GM12801 (cell line): ENCODE measurements around the gene KRTAP10-11.

Experiments used
- CTCF ChIP-seq: IDR thresholded peaks from one replicate; pipeline ENCODE4 v1.5.1; 2011; ENCODE audit warnings: control low read depth; ENCODE audit not compliant: insufficient read length; ENCODE audit errors: extremely low read depth

KRTAP10-11 gene

GRCh38 chr21:44603109-44603875 lies 42.9 kb upstream of the KRTAP10-11 start:
- no peak for TF ChIP-seq CTCF

- no peak for TF ChIP-seq CTCF
These were observed 42.3 kb upstream of the KRTAP10-11 start for GRCh38 chr21:44603911-44604310.

- no peak for TF ChIP-seq CTCF
These were observed 39.7 kb upstream of the KRTAP10-11 start for GRCh38 chr21:44606495-44606894.

DNA sequence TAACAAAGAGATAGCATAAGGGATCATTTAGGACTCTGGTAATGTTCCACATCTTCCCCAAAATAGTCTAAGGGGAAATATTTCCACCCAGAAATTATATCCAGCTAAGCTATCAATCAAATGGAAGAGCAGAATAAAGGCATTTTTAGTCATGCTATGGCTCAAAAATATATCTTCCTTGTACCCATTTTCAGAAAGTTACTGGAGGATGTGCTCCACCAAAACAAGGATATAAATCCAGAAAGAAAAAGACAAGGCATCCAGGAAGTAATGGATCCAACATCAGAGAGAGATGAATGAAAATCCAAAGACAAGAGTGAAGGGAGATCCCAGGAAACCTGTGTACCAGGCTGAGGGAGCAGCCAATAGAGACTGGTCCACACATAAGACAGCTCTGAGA lies 37.0 kb upstream of the KRTAP10-11 start:
- TF ChIP-seq CTCF = no peak

- no peak for TF ChIP-seq CTCF
These were observed 34.7 kb upstream of the KRTAP10-11 start for GRCh38 chr21:44611551-44611950.

DNA sequence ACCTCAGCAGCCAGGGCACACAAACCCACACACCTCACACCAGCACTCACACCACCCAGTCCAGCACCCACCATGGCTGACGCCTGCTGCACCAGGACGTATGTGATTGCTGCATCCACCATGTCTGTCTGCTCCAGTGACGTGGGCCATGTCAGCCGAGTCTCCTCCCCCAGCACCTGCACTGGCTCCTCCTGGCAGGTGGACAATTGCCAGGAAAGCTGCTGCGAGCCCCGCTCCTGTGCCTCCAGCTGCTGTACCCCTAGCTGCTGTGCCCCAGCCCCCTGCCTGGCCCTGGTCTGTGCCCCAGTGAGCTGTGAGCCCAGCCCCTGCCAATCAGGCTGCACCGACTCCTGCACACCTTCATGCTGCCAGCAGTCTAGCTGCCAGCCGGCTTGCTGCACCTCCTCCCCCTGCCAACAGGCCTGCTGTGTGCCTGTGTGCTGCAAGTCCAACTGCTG lies 34.2 kb upstream of the KRTAP10-11 start, which contains the start of gene KRTAP10-8:
Gene KRTAP10-8, plus strand, starts transcription at position 51 of the 458 bp plus-strand sequence. Its CDS starts 22 bp downstream, at position 73.
- no peak for TF ChIP-seq CTCF

GRCh38 chr21:44612669-44613229 lies 33.5 kb upstream of the KRTAP10-11 start:
- no peak for TF ChIP-seq CTCF
